Skeletal muscle satellite cell (primary cell): Measurements from ENCODE around the gene FRMPD2.

ENCODE experiments used
- H3K27me3 ChIP-seq: 2 replicates; pipeline ENCODE4 v1.7.0; 2013; ENCODE audit warnings: low read length; ENCODE audit not compliant: control insufficient read depth, insufficient read depth
- H3K36me3 ChIP-seq: 2 replicates; pipeline ENCODE4 v1.7.0; 2013; ENCODE audit warnings: mild to moderate bottlenecking, control low read depth, low read length; ENCODE audit not compliant: insufficient read depth
- H3K4me1 ChIP-seq: 2 replicates; pipeline ENCODE4 v1.7.0; 2013; ENCODE audit warnings: low read length; ENCODE audit not compliant: control insufficient read depth, insufficient read depth
- H3K4me2 ChIP-seq: 2 replicates; pipeline ENCODE4 v1.7.0; 2013; ENCODE audit warnings: mild to moderate bottlenecking, low read length
- H3K4me3 ChIP-seq: 2 replicates; pipeline ENCODE4 v1.7.0; 2013; ENCODE audit warnings: low read length
- H3K9ac ChIP-seq: 2 replicates; pipeline ENCODE4 v1.7.0; 2013; ENCODE audit warnings: mild to moderate bottlenecking, low read depth, low read length, moderate library complexity
- H3K9me3 ChIP-seq: replicated peaks from 2 replicates; pipeline ENCODE4 v1.7.0; 2013; ENCODE audit warnings: mild to moderate bottlenecking, control low read depth, low read length

The FRMPD2 gene

GRCh38 chr10:48238826-48239520 is 35.5 kb downstream of the FRMPD2 start:
- no peak overlapping the region for H3K4me3 ChIP-seq
- H3K27me3 ChIP-seq = peaks cover 50% of the 10 kb centered on the region
- H3K4me2 ChIP-seq = no peak overlapping the region
- no peaks in the 10 kb centered on the region for H3K36me3 ChIP-seq
- no peak overlapping the region for H3K9ac ChIP-seq
- H3K9me3 ChIP-seq = no peaks in the 10 kb centered on the region
- no peaks in the 10 kb centered on the region for H3K4me1 ChIP-seq

GRCh38 chr10:48237259-48238250 is 36.9 kb downstream of the FRMPD2 start:
- Histone ChIP-seq H3K36me3 (no peaks in the 10 kb centered on the region), H3K9ac (no peak overlapping the region), H3K4me3 (no peak overlapping the region), H3K27me3 (peaks cover 41% of the 10 kb centered on the region), H3K4me2 (no peak overlapping the region), H3K4me1 (no peaks in the 10 kb centered on the region), H3K9me3 (no peaks in the 10 kb centered on the region)

- H3K4me2 ChIP-seq = no peak overlapping the region
- no peak overlapping the region for H3K9ac ChIP-seq
- no peak overlapping the region for H3K4me3 ChIP-seq
- no peaks in the 10 kb centered on the region for H3K36me3 ChIP-seq
- peaks cover 41% of the 10 kb centered on the region for H3K27me3 ChIP-seq
- H3K4me1 ChIP-seq = no peaks in the 10 kb centered on the region
- no peaks in the 10 kb centered on the region for H3K9me3 ChIP-seq
Observed at GRCh38 chr10:48236199-48236621, 38.3 kb downstream of the FRMPD2 start.

- Histone ChIP-seq H3K4me3 (no peak overlapping the region), H3K27me3 (peaks cover 38% of the 10 kb centered on the region), H3K9ac (no peak overlapping the region), H3K9me3 (no peaks in the 10 kb centered on the region), H3K36me3 (no peaks in the 10 kb centered on the region), H3K4me2 (no peak overlapping the region), H3K4me1 (no peaks in the 10 kb centered on the region)
Observed at GRCh38 chr10:48235501-48235900, 39.0 kb downstream of the FRMPD2 start.

GRCh38 chr10:48234787-48235186 is 39.7 kb downstream of the FRMPD2 start:
- Histone ChIP-seq H3K36me3 (no peaks in the 10 kb centered on the region), H3K27me3 (peaks cover 34% of the 10 kb centered on the region), H3K4me1 (no peaks in the 10 kb centered on the region), H3K4me2 (no peak overlapping the region), H3K4me3 (no peak overlapping the region), H3K9me3 (no peaks in the 10 kb centered on the region), H3K9ac (no peak overlapping the region)

- no peaks in the 10 kb centered on the region for H3K36me3 ChIP-seq
- H3K9me3 ChIP-seq = no peaks in the 10 kb centered on the region
- H3K27me3 ChIP-seq = peaks cover 36% of the 10 kb centered on the region
- no peak overlapping the region for H3K4me3 ChIP-seq
- no peak overlapping the region for H3K9ac ChIP-seq
- no peak overlapping the region for H3K4me2 ChIP-seq
- H3K4me1 ChIP-seq = no peaks in the 10 kb centered on the region
Observed at GRCh38 chr10:48234295-48234694, 40.2 kb downstream of the FRMPD2 start.

- Histone ChIP-seq H3K4me2 (no peak overlapping the region), H3K36me3 (no peaks in the 10 kb centered on the region), H3K27me3 (peaks cover 32% of the 10 kb centered on the region), H3K9ac (no peak overlapping the region), H3K4me1 (no peaks in the 10 kb centered on the region), H3K9me3 (no peaks in the 10 kb centered on the region), H3K4me3 (no peak overlapping the region)
Observed at GRCh38 chr10:48233559-48234005, 40.9 kb downstream of the FRMPD2 start.

GRCh38 chr10:48232717-48233447 is 41.6 kb downstream of the FRMPD2 start:
- no peak overlapping the region for H3K4me3 ChIP-seq

GRCh38 chr10:48231699-48232315 is 42.7 kb downstream of the FRMPD2 start:
- no peaks in the 10 kb centered on the region for H3K36me3 ChIP-seq
- no peaks in the 10 kb centered on the region for H3K9me3 ChIP-seq
- peaks cover 33% of the 10 kb centered on the region for H3K27me3 ChIP-seq
- no peak overlapping the region for H3K9ac ChIP-seq
- H3K4me2 ChIP-seq = no peak overlapping the region
- no peak overlapping the region for H3K4me3 ChIP-seq
- H3K4me1 ChIP-seq = no peaks in the 10 kb centered on the region

More at GRCh38 chr10:48232717-48233447, 41.6 kb downstream of the FRMPD2 start:
- Histone ChIP-seq H3K4me2 (no peak overlapping the region), H3K36me3 (no peaks in the 10 kb centered on the region), H3K9me3 (no peaks in the 10 kb centered on the region), H3K27me3 (peaks cover 30% of the 10 kb centered on the region), H3K4me1 (no peaks in the 10 kb centered on the region), H3K9ac (no peak overlapping the region)

- Histone ChIP-seq H3K9me3 (no peaks in the 10 kb centered on the region), H3K4me3 (no peak overlapping the region), H3K9ac (no peak overlapping the region), H3K27me3 (peaks cover 39% of the 10 kb centered on the region), H3K4me1 (no peaks in the 10 kb centered on the region), H3K36me3 (no peaks in the 10 kb centered on the region), H3K4me2 (no peak overlapping the region)
Observed at GRCh38 chr10:48231178-48231577, 43.3 kb downstream of the FRMPD2 start.

GRCh38 chr10:48227213-48227612 is 47.3 kb downstream of the FRMPD2 start:
- H3K9me3 ChIP-seq = no peaks in the 10 kb centered on the region
- no peak overlapping the region for H3K4me3 ChIP-seq

More at GRCh38 chr10:48227213-48227612, 47.3 kb downstream of the FRMPD2 start:
- Histone ChIP-seq H3K4me1 (no peaks in the 10 kb centered on the region), H3K36me3 (no peaks in the 10 kb centered on the region), H3K27me3 (peaks cover 50% of the 10 kb centered on the region), H3K9ac (no peak overlapping the region), H3K4me2 (no peak overlapping the region)
